Measurements from ENCODE around the gene NAPSA. TPM values are rescaled to one million over a fixed set of nuclear protein-coding genes. Genes with fewer than 3 reads are reported as not detected.

The NAPSA gene
- polyA plus RNA-seq, 1 donor from 2014 or later: not detected

DNA sequence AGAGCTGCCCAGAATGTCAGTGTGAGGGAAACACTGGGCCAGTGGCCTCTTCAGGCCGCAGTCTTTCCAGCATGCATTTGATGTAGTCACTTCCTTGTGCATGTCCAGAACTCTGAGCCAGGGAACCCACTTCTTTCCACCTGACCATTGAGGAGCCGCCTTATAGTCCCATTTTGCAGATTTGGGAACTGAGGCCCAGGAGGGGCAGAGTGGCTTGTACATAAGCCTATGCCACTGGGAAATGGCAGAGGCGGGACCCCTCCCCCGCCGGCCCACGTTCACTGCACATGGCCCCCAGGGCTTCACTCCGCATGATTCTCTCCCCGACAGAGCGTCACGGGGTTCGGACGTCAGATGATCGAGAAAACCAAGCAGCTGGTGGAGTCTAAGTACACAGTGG lies 47.7 kb upstream of the NAPSA start:
- Histone ChIP-seq H3K4me2 (ENCODE audit: low read length) (no peak overlapping the region), H4K20me1 (ENCODE audit: insufficient read depth) (no peaks in the 10 kb centered on the region), H2AFZ (ENCODE audit: low read depth, low read length) (no peak overlapping the region), H3K27ac (ENCODE audit: low read length) (no peak overlapping the region), H3K9ac (ENCODE audit: low read length) (no peak overlapping the region), H3F3A (ENCODE audit: insufficient read depth, low read length, poor library complexity, severe bottlenecking) (no peaks in the 10 kb centered on the region), H3K27me3 (ENCODE audit: insufficient read depth, low read depth, low read length) (peaks cover under 1% of the 10 kb centered on the region), H3K79me2 (replicated peaks; ENCODE audit: insufficient read depth, low read length) (no peaks in the 10 kb centered on the region), H3K9me3 (ENCODE audit: low read length) (no peaks in the 10 kb centered on the region), H3K4me3 (ENCODE audit: low read length) (no peak overlapping the region), H3K36me3 (ENCODE audit: insufficient read depth, low read length) (no peaks in the 10 kb centered on the region), H3K9me2 (ENCODE audit: insufficient read depth, low read length) (no peaks in the 10 kb centered on the region)
- TF ChIP-seq TAF1 (IDR thresholded peaks at IDR 0.05; ENCODE audit: low read depth): no peak
- TF ChIP-seq MXI1 (conservative IDR thresholded peaks at IDR 0.05; ENCODE audit: poor library complexity, severe bottlenecking): no peak
- TF ChIP-seq, protein P1, sequence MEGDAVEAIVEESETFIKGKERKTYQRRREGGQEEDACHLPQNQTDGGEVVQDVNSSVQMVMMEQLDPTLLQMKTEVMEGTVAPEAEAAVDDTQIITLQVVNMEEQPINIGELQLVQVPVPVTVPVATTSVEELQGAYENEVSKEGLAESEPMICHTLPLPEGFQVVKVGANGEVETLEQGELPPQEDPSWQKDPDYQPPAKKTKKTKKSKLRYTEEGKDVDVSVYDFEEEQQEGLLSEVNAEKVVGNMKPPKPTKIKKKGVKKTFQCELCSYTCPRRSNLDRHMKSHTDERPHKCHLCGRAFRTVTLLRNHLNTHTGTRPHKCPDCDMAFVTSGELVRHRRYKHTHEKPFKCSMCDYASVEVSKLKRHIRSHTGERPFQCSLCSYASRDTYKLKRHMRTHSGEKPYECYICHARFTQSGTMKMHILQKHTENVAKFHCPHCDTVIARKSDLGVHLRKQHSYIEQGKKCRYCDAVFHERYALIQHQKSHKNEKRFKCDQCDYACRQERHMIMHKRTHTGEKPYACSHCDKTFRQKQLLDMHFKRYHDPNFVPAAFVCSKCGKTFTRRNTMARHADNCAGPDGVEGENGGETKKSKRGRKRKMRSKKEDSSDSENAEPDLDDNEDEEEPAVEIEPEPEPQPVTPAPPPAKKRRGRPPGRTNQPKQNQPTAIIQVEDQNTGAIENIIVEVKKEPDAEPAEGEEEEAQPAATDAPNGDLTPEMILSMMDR (IDR thresholded peaks at IDR 0.05; ENCODE audit: poor library complexity, severe bottlenecking): no peak
- TF ChIP-seq RAD21 (conservative IDR thresholded peaks at IDR 0.05): no peak

DNA sequence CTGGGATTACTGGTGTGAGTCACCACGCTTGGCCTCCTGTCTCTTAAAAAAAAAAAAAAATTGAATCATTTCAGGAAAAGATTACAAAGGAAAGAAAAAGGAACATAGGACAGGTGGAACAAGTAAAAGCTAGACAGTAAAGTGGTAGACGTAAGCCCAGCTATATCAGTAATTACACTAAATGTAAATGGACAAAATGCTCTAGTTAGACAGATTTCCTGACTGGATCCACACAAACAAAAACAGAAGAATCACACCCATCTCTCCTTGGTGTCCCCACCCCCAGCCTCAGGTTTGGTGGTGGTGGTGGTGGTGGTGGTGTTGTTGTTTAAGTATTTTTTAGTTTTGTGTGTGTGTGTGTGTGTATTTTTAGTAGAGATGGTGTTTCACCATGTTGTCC lies 47.0 kb upstream of the NAPSA start:
- H3K9me3 ChIP-seq (ENCODE audit: low read length): no peaks in the 10 kb centered on the region
- no peaks in the 10 kb centered on the region for H3K27me3 ChIP-seq (ENCODE audit: insufficient read depth, low read depth, low read length)
- no peak for TF ChIP-seq MXI1 (conservative IDR thresholded peaks at IDR 0.05; ENCODE audit: poor library complexity, severe bottlenecking)
- TF ChIP-seq, protein P1 (IDR thresholded peaks at IDR 0.05; ENCODE audit: poor library complexity, severe bottlenecking): no peak
- TF ChIP-seq TAF1 (IDR thresholded peaks at IDR 0.05; ENCODE audit: low read depth): no peak
- no peak for TF ChIP-seq EP300 (conservative IDR thresholded peaks at IDR 0.05; ENCODE audit: poor library complexity, severe bottlenecking)
- TF ChIP-seq SMC3 (conservative IDR thresholded peaks at IDR 0.05; ENCODE audit: poor library complexity): no peak

DNA sequence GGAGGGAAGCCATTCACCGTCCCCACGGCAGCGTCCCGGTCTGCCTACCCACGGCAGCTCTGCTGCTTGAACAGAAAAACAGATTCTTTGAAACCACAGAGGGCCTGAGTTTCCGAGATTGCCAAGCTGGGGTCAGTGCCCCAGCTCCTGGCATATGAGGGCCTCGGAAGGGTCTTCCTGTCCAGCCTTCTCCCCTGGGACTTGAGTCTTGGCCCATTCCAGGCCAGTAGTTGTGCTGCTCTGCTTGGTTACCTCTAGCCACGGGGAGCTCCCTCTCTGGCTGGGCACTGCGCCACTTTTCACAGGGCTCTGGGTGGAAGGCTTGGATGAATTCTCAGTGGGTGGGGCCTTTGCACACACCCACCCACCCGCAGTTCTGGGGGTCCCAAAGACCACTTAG lies 44.7 kb upstream of the NAPSA start:
- Histone ChIP-seq H3K79me2 (replicated peaks; ENCODE audit: insufficient read depth, low read length) (no peaks in the 10 kb centered on the region), H3K9ac (ENCODE audit: low read length) (no peak overlapping the region), H3K4me2 (ENCODE audit: low read length) (no peak overlapping the region), H3F3A (ENCODE audit: insufficient read depth, low read length, poor library complexity, severe bottlenecking) (no peaks in the 10 kb centered on the region), H2AFZ (ENCODE audit: low read depth, low read length) (no peak overlapping the region), H3K27me3 (ENCODE audit: insufficient read depth, low read depth, low read length) (no peaks in the 10 kb centered on the region), H3K9me3 (ENCODE audit: low read length) (no peaks in the 10 kb centered on the region), H3K27ac (ENCODE audit: low read length) (no peak overlapping the region), H3K4me3 (ENCODE audit: low read length) (no peak overlapping the region), H3K36me3 (ENCODE audit: insufficient read depth, low read length) (no peaks in the 10 kb centered on the region), H4K20me1 (ENCODE audit: insufficient read depth) (no peaks in the 10 kb centered on the region), H3K9me2 (ENCODE audit: insufficient read depth, low read length) (no peaks in the 10 kb centered on the region)
- no peak for TF ChIP-seq MXI1 (conservative IDR thresholded peaks at IDR 0.05; ENCODE audit: poor library complexity, severe bottlenecking)
- TF ChIP-seq RAD21 (conservative IDR thresholded peaks at IDR 0.05): no peak
- TF ChIP-seq, protein P2, sequence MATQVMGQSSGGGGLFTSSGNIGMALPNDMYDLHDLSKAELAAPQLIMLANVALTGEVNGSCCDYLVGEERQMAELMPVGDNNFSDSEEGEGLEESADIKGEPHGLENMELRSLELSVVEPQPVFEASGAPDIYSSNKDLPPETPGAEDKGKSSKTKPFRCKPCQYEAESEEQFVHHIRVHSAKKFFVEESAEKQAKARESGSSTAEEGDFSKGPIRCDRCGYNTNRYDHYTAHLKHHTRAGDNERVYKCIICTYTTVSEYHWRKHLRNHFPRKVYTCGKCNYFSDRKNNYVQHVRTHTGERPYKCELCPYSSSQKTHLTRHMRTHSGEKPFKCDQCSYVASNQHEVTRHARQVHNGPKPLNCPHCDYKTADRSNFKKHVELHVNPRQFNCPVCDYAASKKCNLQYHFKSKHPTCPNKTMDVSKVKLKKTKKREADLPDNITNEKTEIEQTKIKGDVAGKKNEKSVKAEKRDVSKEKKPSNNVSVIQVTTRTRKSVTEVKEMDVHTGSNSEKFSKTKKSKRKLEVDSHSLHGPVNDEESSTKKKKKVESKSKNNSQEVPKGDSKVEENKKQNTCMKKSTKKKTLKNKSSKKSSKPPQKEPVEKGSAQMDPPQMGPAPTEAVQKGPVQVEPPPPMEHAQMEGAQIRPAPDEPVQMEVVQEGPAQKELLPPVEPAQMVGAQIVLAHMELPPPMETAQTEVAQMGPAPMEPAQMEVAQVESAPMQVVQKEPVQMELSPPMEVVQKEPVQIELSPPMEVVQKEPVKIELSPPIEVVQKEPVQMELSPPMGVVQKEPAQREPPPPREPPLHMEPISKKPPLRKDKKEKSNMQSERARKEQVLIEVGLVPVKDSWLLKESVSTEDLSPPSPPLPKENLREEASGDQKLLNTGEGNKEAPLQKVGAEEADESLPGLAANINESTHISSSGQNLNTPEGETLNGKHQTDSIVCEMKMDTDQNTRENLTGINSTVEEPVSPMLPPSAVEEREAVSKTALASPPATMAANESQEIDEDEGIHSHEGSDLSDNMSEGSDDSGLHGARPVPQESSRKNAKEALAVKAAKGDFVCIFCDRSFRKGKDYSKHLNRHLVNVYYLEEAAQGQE (IDR thresholded peaks at IDR 0.05; ENCODE audit: borderline replicate concordance): no peak
- TF ChIP-seq EP300 (conservative IDR thresholded peaks at IDR 0.05; ENCODE audit: poor library complexity, severe bottlenecking): no peak
- no peak for TF ChIP-seq TAF1 (IDR thresholded peaks at IDR 0.05; ENCODE audit: low read depth)
- TF ChIP-seq, protein P1 (IDR thresholded peaks at IDR 0.05; ENCODE audit: poor library complexity, severe bottlenecking): no peak
- TF ChIP-seq EZH2 (IDR thresholded peaks at IDR 0.05; ENCODE audit: borderline replicate concordance, insufficient read depth, low read length, poor library complexity, severe bottlenecking): no peak
- no peak for TF ChIP-seq POLR2AphosphoS5 (IDR thresholded peaks at IDR 0.05)
- TF ChIP-seq SMC3 (conservative IDR thresholded peaks at IDR 0.05; ENCODE audit: poor library complexity): no peak

More for the DNA sequence above, 47.0 kb upstream of the NAPSA start:
- Histone ChIP-seq H3F3A (ENCODE audit: insufficient read depth, low read length, poor library complexity, severe bottlenecking) (no peaks in the 10 kb centered on the region), H3K9ac (ENCODE audit: low read length) (no peak overlapping the region), H3K27ac (ENCODE audit: low read length) (no peak overlapping the region), H3K79me2 (replicated peaks; ENCODE audit: insufficient read depth, low read length) (no peaks in the 10 kb centered on the region), H3K36me3 (ENCODE audit: insufficient read depth, low read length) (no peaks in the 10 kb centered on the region), H4K20me1 (ENCODE audit: insufficient read depth) (no peaks in the 10 kb centered on the region), H3K4me3 (ENCODE audit: low read length) (no peak overlapping the region), H3K4me2 (ENCODE audit: low read length) (no peak overlapping the region), H3K9me2 (ENCODE audit: insufficient read depth, low read length) (no peaks in the 10 kb centered on the region), H2AFZ (ENCODE audit: low read depth, low read length) (no peak overlapping the region)
